ENCODE data around the gene TBC1D2B.

The TBC1D2B gene

DNA sequence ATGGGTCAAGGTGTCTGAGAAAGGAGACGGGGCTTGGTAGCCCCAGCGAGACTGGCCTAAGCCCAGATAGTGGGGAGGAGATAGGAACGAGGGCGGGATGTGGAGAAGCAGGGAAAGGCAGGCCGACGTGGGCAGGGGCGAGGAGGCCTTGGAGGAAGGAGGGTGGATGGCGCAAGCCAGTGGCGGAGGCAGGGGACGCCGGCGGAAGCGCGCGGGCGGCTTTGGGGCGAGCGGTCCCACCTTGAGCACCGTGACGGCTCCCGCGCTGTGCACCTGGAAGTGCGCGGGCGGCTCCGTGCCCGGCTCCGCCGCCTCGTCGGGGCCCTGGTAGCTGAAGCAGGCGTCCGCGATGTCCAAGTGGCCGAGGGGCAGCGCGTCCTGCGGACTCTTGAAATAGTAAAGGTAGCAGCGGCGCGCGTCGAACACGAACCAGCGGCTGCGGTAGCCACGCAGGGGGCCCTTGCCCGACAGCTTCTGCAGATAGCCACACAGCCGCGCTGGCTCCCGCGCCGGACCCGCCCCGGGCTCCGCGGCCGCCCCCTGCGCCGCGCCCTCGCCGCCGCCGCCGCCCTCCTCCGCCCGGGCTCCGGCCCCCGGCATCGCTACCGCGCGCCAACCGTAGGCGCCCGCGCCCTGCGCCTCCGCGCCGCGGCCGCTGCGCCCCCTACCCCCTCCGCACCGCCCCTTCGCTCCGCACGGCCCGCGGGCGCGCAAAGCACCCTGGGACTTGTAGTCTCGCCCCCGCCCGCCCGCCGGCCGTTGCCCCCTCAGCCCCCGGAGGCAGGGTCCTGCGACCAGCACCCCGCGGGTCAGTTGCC, at the start of gene TBC1D2B:
TSS of gene TBC1D2B (minus strand) at position 659 of the 818 bp plus-strand sequence. CDS start at position 600, 59 bp downstream.
- no peak for DNase-seq

- DNase-seq, result no peak
Measured at GRCh38 chr15:78125267-78125666, 47.8 kb upstream of the TBC1D2B start.

DNA sequence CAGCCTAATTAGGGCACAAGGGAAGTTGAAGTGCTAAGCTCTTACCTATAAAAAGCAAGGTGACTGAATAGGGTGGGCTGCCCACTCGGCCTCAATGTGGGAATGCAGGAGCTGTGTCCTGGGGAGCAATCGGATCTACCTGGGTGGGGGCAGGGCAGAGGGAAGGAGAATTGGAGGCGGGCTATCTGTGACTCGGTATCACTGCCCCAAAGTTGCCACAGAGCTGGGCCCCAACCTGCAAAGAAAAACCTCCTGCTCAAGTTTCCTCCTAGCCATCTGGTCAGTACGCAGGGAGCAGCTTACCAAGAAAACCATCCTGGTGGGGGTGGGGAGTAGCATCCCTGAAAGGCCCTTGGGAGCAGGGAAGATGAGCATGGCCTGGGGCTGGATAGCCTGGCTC, 43.0 kb upstream of the TBC1D2B start:
- DNase-seq, result no peak

- no peak for DNase-seq
Measured at GRCh38 chr15:78112551-78112950, 35.0 kb upstream of the TBC1D2B start.

DNA sequence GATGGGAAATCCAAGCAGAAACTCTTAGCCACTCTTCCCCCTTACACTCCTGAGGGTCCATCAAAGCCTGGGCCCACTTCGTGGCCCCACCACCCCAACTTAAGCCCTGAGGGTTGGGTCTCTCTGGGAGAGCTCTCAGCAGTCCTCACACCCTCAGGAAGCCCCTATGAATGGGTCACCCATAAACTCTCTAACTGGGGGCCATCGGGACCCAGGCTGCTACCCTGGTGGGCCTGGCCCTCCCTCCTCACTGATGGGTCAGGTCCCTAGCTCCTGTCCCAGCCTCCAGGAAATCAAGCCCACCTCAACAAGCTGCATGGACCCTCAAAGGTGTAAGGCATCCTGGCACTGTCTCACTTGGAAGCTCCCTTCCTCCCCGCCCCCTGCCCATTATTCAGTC, 34.3 kb upstream of the TBC1D2B start:
- DNase-seq, result no peak

DNA sequence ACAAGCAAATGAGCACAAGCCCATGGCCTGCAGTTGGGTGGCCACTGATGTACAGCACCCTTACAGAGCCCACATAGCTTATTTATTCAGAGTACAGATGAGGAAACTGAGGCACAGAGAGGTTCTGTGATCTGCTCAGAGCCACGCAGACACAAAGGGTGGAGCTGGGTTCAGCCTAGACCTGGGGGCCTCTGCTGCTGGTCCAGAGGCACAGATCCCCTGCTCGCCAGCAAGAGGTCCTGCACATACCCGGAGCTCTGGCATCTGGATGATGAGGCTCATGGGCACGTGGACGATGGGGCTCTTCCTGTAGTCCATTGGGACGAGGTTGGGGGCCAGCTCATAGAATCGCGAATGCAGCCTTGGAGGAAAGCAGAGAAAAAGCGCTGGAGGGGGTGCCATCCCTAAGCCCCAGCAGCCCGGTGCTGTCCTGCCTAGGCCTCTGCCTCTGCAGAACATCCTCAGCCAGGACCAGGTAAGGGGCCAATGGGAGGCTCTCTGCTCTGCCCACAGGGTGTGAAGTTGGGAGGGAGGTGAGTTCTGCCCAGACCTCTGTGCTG, 33.5 kb upstream of the TBC1D2B start:
- no peak for DNase-seq

- DNase-seq, result no peak
Measured at GRCh38 chr15:78110096-78110495, 32.6 kb upstream of the TBC1D2B start.

DNA sequence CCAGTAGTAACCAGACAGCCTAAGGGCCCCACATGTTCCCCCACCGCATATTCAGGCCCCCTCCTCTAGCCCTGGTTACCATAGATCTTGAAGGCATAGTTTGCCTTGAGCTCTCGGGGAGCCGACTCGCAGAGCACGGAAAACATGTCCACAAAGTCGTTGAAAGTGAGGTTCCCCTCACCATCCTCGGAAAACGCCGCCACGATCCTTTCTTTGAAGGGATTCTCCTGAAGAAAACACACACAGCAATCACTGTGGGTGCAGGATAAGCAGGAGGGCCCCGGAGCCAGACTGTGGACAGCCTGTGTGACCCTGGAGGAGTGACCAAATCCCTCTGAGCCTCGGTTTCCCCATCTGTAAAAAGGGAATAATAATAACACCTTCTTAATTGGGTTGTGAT, 31.6 kb upstream of the TBC1D2B start:
- no peak for DNase-seq

DNA sequence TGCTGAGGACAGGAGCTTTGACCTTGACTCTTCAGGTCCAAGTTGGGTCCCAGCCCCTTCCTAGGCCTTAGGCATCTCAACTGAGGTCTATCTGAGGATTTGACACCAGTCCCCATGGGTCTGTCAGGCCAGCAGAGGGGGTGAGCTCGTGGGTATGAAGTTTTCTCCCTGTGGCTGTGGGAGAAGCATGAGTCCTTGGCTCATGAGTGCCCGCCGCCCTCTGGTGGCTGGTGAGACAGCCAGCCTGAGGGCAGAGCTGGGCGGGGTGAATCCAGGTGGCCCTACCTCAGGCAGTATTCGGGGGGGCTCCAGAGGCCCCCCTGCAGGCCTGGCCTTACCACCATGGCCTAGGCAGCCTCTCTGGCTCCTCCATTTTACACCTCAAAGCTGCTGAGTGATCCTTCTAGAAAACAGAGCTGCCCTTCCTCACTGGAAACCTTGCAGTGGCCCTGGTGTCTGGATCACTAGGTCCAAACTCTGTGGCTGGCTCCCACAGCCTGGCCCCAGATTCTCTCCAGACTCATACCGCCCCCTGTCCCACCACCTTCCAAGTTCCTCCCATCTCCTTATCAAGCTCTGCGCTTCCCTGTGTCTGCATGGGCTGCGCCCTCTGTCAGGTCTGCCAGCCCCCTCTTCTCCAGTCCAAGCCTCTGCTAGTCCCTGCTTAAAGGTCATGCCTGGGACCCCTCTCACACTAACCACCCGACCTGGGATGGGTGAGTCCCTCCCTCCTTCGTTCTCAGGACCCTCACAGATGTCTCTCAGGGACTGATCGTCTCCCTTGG, 31.0 kb upstream of the TBC1D2B start:
- DNase-seq, result no peak

DNA sequence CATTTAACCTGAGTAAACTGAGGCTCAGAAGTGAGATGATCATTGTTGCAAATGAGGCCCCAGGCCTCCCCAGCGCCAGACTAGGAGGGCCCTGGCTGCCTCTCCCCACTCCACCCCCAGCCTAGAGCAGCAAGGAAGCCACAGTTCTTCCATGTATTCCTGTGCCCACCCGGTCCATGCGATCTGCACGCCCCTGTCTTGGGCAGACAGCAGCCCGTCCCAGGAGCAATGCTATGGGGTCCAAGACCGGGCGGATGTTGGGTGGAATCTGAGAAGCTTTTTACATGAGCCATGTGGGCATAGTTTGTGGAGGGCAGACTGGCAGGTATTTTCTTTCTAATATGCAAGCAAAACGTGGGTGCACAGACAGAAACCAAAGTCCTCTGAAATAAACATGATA, 30.0 kb upstream of the TBC1D2B start:
- DNase-seq, result no peak

DNA sequence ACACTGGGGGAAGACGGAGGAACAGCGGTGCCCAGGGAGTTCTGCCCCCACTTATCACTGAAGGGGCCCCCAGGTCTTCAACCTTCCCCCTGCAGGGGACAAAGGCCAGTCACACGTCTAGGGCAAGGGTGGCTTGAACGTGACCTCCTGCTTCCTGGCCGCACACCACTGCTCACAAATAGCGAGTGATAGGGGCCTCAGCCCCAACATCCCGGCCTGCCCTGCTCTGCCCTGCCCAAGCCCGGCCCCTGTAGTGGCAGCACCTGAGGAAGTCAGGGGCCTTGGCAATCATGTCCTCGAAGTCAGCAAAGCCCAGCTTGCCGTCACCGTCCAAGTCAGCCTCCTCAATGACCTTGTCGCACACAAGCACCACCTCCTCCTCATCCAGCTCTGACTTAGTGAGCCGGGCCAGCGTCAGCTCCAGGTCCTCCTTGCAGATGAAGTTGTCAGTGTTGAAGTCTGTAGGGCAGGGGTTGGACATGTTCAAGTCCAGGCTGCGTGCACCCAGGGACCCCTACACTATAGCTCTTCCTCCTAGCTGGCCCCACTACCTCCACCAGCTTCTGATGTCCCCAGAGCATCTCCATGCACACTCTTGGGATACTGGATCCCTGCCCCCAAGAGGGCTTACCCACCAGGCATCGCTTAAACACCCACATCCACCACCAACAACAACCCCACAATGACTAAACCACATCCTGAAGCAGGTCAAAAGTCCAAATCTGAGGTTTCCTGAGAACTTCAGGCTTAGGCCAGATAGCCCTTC, 28.1 kb upstream of the TBC1D2B start:
- DNase-seq, result no peak

GRCh38 chr15:78104566-78105475, 27.3 kb upstream of the TBC1D2B start:
- no peak for DNase-seq

- DNase-seq, result no peak
Measured at GRCh38 chr15:78104119-78104479, 26.6 kb upstream of the TBC1D2B start.

- no peak for DNase-seq
Measured at GRCh38 chr15:78103406-78104118, 26.1 kb upstream of the TBC1D2B start.

- DNase-seq, result no peak
Measured at GRCh38 chr15:78102741-78103140, 25.2 kb upstream of the TBC1D2B start.

DNA sequence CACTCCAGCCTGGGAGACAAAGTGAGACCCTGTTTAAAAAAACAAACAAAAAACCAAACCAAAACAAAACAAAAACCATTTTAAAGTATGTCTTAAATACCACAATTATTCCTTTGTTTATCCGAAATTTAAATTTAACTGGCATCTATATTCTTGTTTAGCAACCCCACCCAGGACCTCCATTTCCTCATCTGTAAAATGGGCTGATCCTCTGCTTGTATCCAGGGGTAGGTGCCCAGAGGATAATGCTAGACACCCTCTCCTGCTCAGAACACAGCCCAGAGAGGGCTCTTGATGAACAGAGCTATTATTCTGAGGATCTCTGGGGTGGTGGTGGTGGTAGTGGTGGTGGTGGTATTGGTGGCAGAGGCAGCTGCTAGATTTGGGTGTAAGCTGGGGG, 24.7 kb upstream of the TBC1D2B start:
- no peak for DNase-seq

- no peak for DNase-seq
Measured at GRCh38 chr15:78101423-78102105, 24.1 kb upstream of the TBC1D2B start.

DNA sequence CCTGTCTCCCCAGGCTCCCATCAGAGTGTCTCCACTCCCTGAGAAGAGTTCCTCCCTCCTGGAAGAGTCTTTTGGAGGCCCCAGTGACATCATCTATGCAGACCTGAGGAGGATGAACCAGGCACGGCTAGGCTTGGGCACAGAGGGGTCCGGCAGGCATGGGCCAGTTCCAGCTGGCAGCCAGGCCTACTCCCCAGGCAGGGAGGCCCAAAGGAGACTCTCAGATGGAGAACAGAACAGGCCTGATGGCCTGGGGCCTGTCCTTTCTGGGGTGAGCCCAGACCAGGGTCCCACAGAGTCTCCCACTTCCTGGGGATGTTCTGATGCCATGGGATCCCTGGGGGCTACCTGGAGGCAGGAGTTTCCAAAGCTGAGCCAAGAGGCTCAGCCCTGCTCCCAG, 23.4 kb upstream of the TBC1D2B start:
- DNase-seq, result no peak

DNA sequence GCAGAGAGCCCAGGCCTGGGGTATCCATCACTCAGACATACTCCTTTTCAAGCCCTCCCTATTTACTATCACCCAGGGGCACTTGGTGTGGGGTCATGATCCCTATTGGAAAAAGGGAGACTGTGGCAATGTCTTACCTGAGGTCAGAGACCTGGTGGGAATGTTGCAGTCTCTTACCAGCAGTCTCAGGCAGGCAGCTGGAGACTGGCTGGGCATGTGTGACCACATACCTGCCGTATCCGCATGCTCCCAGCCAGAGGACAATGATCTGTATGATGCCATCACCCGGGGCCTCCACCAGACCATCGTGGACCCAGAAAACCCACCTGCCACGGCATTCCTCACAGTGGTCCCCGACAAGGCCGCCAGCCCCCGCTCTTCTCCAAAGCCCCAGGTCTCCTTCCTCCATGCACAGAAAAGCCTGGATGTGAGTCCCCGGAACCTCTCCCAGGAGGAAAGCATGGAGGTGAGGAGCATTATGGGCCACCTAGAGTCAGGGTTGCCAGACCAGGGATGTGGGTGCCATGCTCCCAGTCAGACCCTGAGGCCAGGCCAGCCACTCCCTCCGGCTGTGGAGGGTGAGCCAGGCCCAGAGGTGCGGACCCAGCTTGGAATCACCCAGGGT, 20.7 kb upstream of the TBC1D2B start:
- no peak for DNase-seq

DNA sequence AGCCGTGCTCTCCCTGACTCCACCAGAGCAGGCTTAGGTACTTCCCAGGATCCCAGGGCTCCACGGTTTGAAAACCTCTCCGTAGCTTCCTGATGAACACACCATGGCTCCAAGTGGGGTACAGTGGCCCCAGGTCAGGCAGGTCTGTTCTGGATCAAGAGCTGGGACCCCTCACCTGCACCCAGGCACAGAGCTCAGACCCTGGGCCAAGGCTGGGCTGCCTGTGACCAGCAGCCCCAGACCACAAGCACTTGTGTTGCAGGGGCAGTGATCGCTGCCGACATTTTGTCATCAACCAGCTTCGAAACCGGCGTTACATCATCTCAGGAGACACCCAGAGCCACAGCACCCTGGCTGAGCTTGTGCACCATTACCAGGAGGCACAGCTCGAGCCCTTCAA, 20.2 kb upstream of the TBC1D2B start:
- no peak for DNase-seq

Data from NCI-H2081 treated with DMSO at 0.1 percent for 48 hours (cell line).